HG03066 (cell line): Measurements from ENCODE around the gene RYR2.

Experiments used
- ATAC-seq: cut with Tn5 transposase; IDR thresholded peaks from one replicate; pipeline ENCODE4 v1.9.1; 2021; ENCODE audit warnings: low read depth; ENCODE audit not compliant: unreplicated experiment

The RYR2 gene

DNA sequence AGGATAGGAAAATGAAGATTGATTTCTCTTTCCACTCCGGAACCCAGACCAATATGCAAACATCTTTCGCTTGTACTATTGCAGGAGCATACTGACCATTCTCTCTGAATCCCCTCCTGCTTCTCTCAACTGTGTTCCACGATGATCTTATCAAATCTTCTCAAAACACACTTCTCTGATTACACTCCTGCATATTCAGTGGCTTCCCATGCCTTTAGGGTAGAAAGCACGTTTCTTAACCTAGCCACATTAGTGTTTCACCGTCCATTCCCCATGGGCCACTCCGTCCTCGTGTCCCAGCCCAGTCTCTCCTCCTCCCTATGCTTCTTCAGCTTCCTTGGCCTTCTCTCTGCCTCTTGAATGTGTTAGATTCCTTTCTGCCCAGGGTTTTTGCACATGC is 650.3 kb downstream of the RYR2 start:
- no peak for ATAC-seq

DNA sequence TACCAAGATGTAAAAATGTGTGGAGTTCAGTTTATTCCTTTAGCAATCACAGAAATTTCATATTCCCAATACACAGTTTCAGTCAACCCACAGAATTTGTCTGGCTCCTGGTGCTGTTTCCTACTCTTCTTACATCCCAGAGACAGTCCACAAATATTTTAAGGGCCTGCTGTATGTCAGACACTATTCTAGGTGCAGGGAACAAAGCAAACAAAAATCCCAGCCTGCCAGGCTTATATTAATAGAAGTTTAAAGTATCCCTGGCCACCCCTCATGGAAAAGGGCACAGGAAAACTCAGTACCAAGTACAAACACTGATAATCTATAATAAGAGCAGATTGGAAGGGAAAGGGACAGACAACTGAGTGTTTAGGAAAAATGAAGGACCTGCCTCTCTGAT is 653.9 kb downstream of the RYR2 start:
- ATAC-seq, result no peak

DNA sequence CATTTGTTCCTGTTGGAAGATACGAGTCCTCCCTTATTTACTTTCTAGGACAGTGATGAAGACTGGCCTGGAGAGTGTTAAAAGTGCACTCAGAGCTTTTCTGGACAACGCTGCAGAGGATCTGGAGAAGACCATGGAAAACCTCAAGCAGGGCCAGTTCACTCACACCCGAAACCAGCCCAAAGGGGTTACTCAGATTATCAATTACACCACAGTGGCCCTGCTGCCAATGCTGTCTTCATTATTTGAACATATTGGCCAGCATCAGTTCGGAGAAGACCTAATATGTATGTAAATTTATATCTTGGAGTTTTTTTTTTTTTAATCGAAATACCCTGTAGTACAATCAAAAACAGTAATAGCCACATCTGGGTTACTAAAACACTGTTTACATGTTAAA is 658.2 kb downstream of the RYR2 start:
- ATAC-seq, result no peak

DNA sequence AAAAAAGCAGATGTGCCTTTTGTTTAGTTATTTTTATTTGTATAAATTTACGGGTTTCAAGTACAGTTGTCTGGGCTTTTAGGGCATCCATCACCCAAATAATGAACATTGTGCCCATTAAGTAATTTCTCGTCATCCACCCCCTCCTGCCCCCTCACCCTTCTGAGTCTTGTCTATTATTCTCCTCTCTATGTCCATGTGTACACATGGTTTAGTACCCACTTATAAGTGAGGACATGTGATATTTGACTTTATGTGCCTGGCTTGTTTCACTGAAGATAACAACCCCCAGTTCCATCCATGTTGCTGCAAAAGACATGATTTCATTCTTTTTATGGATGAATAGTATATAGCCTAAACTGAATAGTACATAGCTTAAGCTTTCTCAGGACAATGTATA is 659.5 kb downstream of the RYR2 start:
- ATAC-seq, result no peak

DNA sequence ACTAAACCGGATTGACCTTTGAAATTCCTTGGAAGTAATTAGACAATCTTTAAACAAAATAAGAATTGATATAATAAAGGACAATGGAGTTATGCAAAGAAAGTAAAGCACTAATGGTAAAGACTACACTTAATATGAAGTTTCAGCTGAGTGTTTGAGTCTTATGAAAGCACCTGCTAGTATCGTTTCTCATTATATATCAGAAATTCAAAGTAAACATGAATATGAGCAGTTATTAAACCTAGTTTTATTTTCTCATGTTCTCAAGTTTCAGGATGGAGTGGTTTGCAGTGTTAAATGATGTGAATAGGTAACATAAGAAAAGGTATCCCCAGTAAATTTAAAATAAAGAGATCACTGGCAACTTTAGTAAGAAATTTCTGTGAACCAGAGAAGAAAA is 660.2 kb downstream of the RYR2 start:
- no peak for ATAC-seq

DNA sequence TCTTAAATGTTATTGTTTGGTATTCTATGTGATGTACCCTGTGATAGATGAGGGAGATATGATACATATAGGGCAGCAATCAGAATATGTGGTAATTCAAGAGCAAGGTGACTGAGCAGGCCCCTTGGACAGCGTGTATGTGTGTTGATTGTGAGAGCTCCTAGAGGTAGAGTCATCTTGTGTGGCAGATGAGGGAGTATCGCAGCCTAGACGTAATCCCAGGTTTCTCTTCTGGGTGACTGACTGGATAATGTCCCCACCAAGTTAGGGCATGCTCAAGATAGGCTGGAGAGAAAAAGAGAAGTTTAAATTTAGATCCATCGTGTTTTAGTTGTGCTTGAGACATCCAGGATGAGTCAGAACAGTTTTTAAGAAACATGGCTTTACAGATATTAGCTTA is 663.5 kb downstream of the RYR2 start:
- no peak for ATAC-seq

DNA sequence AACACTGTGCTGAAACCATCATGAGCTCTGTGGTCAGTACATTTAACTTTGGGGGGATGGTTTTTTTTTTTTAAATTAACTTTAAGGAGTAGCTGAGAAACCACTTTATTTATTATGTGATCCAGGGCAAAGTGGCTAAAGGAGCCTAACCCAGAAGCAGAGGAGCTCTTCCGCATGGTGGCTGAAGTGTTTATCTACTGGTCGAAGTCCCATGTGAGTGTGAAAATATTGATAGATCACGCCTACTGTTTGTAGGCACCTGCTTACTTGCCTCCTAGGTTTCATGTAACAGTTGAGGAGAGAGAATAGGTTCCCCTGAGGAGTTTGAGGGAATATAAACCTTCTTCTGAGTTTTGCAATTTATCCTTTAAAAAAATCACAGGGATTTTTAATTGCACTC is 667.4 kb downstream of the RYR2 start:
- no peak for ATAC-seq

GRCh38 chr1:237711281-237711680 is 669.3 kb downstream of the RYR2 start:
- no peak for ATAC-seq

DNA sequence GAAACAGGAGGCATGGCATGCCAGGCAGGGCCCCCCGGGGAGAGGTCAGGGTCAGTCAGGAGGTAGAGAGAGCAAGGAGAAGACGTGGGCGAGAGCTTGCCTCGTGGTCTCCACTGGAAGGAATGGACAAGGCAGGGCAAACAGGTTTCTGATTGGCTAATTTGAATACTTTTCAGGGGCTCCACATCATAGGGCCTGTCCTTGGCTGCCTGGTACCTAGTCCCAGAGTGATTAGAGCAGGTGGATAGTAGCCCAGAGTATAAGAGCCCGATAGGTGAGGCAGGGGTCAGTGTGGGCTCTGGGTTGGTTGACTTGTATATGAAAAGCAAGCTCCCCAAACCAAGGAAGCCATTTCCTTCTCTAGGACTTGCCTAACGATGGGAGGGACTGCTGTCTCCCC is 670.1 kb downstream of the RYR2 start:
- no peak for ATAC-seq

- ATAC-seq, result no peak
Measured at GRCh38 chr1:237712586-237713157, 670.7 kb downstream of the RYR2 start.

DNA sequence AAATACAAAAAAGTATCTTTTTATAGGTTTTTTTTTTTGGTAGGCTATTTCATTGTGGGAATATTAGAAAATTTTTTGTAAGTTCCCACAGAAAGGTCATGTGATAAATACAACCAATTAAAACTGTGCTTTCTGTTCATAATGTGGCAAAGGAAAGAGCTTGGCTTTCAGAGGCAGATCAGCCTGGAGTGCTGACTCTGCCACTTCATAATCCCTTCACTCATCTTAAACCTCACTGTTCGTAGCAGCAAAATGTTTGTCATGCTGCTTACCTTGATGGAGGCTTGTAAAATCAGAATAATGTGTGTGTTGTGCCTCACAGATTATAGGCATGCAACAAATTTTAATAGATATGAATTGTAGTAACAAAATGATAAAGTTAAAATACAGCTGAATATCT is 671.9 kb downstream of the RYR2 start:
- no peak for ATAC-seq

DNA sequence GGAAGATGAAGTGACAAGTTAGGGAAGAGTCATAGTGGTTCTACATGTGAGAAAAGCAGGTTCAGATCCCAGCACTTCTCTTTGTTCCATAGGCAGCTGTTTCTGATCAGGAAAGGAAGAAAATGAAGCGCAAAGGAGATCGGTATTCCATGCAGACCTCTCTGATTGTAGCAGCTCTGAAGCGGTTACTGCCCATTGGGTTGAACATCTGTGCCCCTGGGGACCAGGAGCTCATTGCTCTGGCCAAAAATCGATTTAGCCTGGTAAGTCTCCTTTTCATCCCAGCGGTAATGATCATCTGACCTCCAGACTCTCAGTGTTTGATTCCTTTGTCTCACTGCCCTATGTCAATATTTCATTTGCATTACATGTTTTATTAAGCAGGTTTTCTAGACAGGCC is 675.1 kb downstream of the RYR2 start:
- ATAC-seq, result no peak

GRCh38 chr1:237730826-237731350 is 688.9 kb downstream of the RYR2 start:
- ATAC-seq, result no peak

DNA sequence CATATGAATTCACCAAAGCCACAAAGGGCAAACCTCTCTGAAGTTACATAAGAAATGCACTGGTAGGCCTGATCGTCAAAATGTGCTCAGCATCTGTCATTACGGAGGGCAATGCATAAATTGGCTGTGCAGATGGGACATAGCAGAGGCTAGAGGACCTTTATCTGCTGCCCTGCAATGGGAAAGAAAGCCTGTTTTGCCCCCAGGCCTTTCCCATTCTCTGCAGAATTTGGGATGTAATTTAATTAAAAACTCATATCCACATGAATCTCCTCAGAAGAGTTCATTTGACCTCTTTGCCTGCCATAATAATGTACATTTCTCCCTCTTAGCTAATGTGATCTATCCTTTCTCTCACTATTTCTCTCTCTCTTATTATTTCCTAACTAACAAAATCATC is 690.7 kb downstream of the RYR2 start:
- no peak for ATAC-seq

DNA sequence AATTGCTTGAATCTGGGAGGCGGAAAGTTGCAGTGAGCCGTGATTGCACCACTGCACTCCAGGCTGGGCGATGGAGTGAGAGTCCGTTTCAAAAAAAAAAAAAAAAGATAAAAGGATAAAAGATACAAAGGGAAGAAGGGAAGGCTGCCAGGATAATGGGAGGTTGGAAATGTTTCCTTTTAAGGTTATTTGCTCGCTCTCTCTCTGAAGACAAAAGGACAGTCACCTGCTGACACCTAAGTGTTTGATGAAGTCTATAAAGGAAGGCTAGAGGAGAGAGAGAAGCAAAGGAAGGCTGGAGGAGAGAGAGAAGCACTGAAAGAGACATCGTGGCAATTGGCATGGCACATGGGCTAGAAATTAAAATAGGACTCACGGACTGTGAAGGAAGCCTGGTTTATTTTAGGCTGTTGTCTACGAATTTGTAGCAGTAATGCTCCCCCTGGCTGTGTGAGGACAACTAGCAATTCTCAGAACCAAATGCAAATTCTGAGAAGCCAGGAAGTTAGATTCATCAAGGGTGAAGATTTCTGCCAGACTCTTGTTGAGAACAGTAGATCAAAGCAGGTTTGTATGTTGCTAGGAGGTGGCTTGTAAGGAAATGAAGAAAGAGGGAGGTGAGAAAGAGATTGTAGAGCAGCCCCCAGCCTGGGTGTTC is 694.5 kb downstream of the RYR2 start:
- no peak for ATAC-seq

DNA sequence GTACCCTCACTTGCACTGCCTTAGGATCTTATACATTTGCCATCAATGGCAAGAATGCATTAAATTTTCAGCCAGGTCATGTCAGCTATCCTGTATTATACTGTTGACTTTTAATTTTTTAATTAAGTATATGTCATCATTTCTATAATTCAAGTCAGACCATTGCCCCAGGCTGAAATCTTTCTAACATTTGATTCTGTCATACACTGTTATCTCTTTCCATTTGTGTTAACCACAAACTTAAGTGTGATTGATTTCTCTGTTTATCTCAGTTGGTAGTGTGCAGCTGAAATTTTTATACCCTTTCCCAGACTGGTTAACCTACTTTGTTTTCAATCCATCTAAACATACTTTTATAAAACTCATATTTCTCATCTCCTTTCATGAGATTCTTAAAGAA is 695.5 kb downstream of the RYR2 start:
- ATAC-seq, result no peak

DNA sequence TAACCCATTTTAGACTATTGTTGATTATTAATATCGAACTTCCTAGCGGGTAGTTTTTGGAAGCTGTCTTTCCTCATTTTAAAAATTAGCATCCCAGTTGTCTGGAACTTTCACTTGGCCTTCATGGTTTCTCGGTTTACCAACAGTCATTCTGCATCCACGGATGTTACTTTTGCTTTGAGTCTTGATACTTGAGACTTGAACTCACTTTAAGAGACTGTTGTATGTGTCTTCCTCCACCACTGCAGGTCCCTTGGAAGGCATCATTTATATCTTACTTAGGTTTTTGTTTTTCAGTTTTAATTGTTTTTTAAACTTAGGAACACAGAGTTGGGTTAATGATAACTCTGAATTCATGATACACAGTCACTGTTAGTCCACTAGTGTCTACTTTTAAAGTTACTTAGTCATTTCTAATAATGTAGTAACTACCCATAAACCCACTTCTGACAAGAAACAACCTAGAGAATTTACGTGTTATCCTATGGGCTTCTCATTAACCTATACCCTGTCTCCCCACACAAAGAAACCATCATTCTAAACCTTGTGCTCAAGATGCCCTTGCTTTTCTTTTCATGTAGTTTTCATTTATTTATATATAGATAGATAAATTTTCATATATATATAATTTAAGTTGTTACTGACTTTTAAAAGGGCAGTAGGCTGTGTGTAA is 696.1 kb downstream of the RYR2 start:
- ATAC-seq, result no peak

DNA sequence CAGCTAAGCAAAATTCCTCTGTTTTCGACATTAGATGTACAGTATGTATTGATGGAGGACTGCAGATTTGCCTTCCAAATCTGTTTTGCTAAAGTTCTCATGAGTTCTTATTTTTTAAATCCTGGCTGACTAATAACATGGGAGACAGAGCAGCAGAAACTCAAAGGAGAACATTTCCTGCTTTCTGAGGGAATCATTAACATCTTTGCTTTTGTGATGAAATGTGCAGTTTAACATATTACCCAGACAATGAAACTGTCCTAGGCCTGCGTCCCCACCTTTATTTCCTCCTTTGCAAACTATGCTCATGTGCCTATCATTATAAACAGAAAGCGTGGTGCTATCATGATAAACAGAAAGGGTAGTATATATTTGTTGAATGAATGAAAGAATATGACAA is 698.9 kb downstream of the RYR2 start:
- no peak for ATAC-seq

GRCh38 chr1:237745545-237745944 is 703.6 kb downstream of the RYR2 start:
- no peak for ATAC-seq

DNA sequence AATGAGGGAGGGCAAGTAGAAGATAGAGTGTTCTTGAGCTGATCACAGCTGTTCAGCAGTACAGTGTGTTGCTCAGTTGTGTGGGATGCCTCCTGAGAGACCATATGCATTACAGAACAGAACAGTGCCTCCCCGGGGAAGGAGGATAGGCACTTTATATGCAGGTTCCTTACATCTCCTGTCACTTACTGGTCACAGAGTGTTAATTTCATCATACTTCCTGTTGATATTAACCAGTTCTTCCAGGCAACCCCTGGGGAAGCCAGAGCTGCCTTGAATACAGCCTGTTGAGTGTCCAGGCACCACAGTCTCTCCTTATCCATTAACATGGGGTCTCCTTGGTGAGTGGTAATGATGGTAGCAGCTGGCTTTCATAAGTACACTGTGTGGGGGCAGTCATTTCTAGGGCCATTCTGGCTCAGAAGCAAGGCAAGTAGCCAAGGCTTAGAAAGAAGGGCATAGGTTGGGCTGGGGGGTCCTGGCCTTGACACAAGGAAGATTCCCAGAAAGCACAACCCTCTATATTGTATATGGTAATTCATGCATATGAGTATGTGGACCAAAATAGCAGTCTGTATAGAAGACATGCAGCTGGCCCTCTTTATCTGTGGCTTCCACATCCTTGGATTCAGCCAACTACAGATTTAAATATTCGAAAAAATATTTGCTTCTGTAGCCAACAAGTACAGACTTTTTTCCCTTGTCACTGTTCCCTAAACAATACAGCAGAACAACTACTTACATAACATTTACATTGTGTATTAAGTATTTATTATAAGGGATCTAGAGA is 706.4 kb downstream of the RYR2 start:
- no peak for ATAC-seq

DNA sequence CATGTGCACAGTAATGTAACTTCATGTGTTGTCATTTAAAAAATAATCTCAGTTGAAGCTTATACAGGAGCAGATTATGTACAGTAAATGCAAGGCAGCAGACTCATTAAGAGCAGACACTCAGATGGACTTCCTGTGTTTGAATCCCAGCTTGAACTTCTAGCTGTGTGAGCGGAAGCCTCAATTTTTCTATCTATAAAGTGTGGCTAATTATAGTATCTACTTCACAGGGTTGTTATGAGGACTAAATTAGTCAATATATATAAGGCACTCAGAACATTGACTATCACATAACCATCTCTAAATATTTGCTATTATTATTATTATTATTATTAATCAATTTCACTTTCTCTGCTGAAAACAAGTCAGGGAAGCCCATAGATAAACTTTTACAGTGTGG is 707.1 kb downstream of the RYR2 start:
- no peak for ATAC-seq
